Cardiac muscle cell (in vitro differentiated cells and primary cell): ENCODE measurements around the gene TCERG1L. TPM values are rescaled to one million over a fixed set of nuclear protein-coding genes. Genes with fewer than 3 reads are reported as not detected.

ENCODE experiments used
- DNase-seq, 2 donors: peaks; one replicate each; pipeline versions ENCODE4 v3.0.0 to v3.0.0-alpha.2; 2010 to 2017; ENCODE audit warnings: low read depth in 1 of 2, low spot score in 1 of 2
- H3K27ac ChIP-seq: fragments of 200-600 bp; sonication (generic); 2 replicates; pipeline ENCODE4 v1.5.1; 2016
- H3K27me3 ChIP-seq: fragments of 200-600 bp; sonication (generic); 2 replicates; pipeline ENCODE4 v1.6.0; 2016; ENCODE audit warnings: control low read depth
- H3K36me3 ChIP-seq: fragments of 200-600 bp; sonication (generic); 2 replicates; pipeline ENCODE4 v1.5.1; 2016; ENCODE audit warnings: control low read depth
- H3K4me1 ChIP-seq: fragments of 200-600 bp; sonication (generic); 2 replicates; pipeline ENCODE4 v1.8.1; 2017; ENCODE audit warnings: low read depth, mild to moderate bottlenecking, mixed run types
- H3K4me3 ChIP-seq: fragments of 200-600 bp; sonication (generic); 2 replicates; pipeline ENCODE4 v1.5.1; 2016; ENCODE audit warnings: mild to moderate bottlenecking
- H3K9me3 ChIP-seq: fragments of 200-600 bp; sonication (generic); 2 replicates; pipeline ENCODE4 v1.5.1; 2017; ENCODE audit warnings: low read depth, mild to moderate bottlenecking, control low read depth
- polyA plus RNA-seq: library from polyadenylated mRNA; unstranded; fragments of >200 nt; fragmentation: Nextera tagmentation; extraction: Ambion mirVana; gene quantifications from 2 replicates; pipeline ENCODE4 v1.2.1, GENCODE V29; 2016
- total RNA-seq: library from RNA; depleted of rRNA; stranded (reverse); fragments of >200 nt; gene quantifications from 2 replicates; pipeline ENCODE4 v1.2.3, GENCODE V29; 2016
- TF ChIP-seq, protein P1 (sequence below): IDR thresholded peaks from 2 replicates; pipeline ENCODE4 v1.5.1; 2012; ENCODE audit warnings: low read depth, mild to moderate bottlenecking, low read length

TCERG1L gene
- total and polyA plus RNA-seq, 2 experiments from 2014 or later: 0.12 to 1.9 TPM

DNA sequence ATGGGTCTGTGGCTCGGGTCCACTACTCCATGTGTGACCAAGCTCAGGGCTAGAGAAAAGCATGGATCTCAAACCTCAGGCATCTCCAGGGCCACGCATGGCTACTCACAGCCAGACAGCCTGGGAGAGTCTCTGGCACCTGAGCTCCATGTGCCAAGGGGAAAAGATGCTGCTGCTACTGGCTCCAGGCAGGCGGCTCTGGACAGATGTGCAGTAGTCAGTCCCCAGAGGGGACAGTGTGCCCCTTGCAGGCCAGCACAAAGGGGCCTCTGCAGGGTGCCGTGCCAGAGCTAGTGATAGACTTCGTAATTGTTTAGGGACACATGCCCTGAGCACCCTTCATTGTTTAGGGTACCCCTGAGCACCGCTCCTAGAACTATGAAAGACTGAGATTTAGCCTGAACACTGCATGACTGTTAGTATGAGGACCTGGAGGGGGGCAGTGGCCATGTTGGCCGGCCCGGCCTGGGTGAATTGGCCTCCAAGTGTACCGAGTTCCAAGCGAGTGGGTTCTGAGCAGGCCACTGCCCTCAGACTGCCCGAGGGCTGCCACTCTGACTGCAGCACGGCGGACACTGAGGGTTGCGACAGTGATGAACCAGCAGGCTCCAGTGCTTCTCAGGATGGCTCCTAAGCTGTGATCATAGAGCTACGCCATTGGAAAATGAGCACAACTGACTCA lies 80.7 kb downstream of the TCERG1L start:
- no peak for DNase-seq
- H3K4me3 ChIP-seq: no peak overlapping the region
- H3K9me3 ChIP-seq: no peaks in the 10 kb centered on the region
- H3K4me1 ChIP-seq: no peaks in the 10 kb centered on the region
- TF ChIP-seq, protein P1, sequence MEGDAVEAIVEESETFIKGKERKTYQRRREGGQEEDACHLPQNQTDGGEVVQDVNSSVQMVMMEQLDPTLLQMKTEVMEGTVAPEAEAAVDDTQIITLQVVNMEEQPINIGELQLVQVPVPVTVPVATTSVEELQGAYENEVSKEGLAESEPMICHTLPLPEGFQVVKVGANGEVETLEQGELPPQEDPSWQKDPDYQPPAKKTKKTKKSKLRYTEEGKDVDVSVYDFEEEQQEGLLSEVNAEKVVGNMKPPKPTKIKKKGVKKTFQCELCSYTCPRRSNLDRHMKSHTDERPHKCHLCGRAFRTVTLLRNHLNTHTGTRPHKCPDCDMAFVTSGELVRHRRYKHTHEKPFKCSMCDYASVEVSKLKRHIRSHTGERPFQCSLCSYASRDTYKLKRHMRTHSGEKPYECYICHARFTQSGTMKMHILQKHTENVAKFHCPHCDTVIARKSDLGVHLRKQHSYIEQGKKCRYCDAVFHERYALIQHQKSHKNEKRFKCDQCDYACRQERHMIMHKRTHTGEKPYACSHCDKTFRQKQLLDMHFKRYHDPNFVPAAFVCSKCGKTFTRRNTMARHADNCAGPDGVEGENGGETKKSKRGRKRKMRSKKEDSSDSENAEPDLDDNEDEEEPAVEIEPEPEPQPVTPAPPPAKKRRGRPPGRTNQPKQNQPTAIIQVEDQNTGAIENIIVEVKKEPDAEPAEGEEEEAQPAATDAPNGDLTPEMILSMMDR: no peak
- H3K27ac ChIP-seq: no peak overlapping the region
- no peaks in the 10 kb centered on the region for H3K36me3 ChIP-seq
- H3K27me3 ChIP-seq: no peaks in the 10 kb centered on the region

DNA sequence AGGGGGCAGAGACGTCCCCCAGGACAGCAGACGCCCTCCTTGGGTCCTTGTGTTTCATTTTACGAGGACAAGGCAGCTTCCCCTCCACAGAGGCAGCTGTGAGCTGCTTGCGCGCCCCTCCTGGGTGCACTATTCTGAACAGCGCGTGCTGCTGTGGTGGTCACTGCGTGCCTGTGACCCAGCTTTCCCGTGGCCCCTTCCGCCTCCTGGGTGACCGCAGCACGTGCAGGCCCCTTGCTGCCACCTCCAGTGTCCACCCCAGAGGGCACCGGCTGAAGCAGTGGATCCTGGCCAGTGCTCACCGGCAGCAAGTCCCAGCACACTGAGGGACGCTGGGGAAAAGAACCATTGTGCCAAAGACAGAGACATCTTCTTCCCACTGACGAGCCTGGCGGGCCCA lies 81.4 kb downstream of the TCERG1L start:
- H3K27me3 ChIP-seq: no peaks in the 10 kb centered on the region
- DNase-seq: no peak
- H3K36me3 ChIP-seq: no peaks in the 10 kb centered on the region
- no peaks in the 10 kb centered on the region for H3K4me1 ChIP-seq
- no peak overlapping the region for H3K4me3 ChIP-seq
- H3K27ac ChIP-seq: no peak overlapping the region
- TF ChIP-seq, protein P1: no peak
- no peaks in the 10 kb centered on the region for H3K9me3 ChIP-seq

DNA sequence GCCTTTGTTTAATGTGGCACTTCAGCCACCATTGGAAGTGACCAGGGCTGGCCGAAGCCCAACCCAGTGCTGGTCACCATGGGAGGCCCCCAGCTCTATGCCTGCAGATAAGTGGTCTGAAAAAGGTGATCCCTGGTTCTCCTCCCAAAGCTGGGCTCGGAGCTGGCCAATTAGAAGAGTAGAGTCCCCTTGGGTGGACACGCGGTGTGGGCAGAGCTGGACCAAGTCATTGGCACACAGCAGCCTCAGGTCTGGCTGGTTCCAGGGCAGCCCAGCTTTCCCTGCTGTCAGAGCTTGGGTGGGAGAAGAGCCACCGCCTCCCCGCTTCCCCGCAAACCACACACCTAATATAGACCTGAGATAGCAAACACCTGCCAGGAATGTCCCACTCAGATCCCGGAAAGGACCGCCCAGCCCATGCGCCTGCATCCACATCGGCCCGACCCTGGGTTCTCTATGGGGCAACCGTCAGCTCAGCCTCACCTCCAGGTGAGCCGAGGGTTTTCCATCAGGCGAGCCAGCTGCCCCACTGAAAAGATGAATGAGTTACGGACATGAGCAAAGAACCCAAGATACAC lies 84.3 kb downstream of the TCERG1L start:
- Histone ChIP-seq H3K27me3 (no peaks in the 10 kb centered on the region), H3K36me3 (no peaks in the 10 kb centered on the region), H3K9me3 (no peaks in the 10 kb centered on the region), H3K4me1 (no peaks in the 10 kb centered on the region), H3K27ac (no peak overlapping the region), H3K4me3 (no peak overlapping the region)
- TF ChIP-seq, protein P1: no peak
- no peak for DNase-seq

DNA sequence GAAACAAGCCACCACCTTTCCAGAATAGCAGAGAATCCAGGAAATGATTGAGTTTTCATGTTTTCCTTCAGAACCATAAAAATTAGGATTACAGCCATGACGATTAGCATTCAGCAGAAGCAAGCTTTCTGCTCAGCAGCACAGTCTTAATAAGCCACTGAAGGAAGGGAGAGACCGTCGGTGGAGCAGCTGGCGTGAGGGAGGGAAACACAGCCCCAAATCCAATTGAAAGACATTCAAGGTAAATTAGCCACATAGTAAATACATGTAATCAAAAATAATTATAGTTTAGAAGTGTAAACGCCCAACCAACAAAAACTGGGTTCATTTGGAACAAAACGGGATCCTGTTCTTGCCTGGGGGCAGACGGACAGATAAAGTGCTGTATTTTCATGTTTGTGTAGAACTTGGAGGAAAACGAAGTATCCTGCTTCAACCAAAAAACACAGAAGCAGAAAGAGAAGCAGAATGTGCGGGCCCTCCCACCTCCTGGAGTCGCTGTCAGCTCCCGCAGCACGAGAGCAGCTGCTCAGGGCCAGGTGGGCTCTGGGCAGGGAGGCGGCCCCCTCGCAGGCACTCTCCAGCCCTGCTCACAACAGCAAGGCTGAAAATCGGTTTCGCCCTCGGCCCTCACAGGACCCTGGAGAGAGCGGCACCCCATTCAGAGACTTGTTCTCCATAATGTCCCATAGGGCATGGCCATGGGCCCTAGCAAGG lies 84.9 kb downstream of the TCERG1L start:
- no peaks in the 10 kb centered on the region for H3K27me3 ChIP-seq
- no peaks in the 10 kb centered on the region for H3K9me3 ChIP-seq
- no peak overlapping the region for H3K4me3 ChIP-seq
- H3K4me1 ChIP-seq: no peaks in the 10 kb centered on the region
- no peak for DNase-seq
- H3K27ac ChIP-seq: no peak overlapping the region
- H3K36me3 ChIP-seq: no peaks in the 10 kb centered on the region
- TF ChIP-seq, protein P1: no peak

DNA sequence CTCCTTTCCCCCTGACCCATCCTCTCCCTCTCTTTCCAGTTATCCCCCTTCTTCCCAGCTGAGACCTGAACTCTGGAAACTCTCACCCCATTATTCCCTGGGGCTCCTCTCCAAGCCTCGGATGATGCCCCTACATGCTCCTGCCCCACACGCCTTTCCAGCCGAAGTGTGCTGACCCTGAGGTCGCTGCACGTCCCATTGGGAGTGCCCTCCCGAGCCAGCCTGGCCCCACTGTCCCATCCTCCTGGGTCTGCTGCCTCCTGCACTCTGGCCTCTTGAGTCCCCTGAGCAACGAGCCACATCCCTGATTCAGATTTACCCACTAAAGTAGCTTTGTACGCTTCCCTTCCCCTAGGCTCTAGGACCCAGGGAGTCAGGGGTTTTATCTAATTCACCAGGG lies 87.4 kb downstream of the TCERG1L start:
- Histone ChIP-seq H3K27ac (no peak overlapping the region), H3K36me3 (no peaks in the 10 kb centered on the region), H3K4me1 (no peaks in the 10 kb centered on the region), H3K27me3 (no peaks in the 10 kb centered on the region), H3K9me3 (no peaks in the 10 kb centered on the region), H3K4me3 (no peak overlapping the region)
- DNase-seq: no peak
- TF ChIP-seq, protein P1: no peak
